HG03108 (cell line): Measurements from ENCODE around the gene LRRC10B.

Experiments used
- ATAC-seq: cut with Tn5 transposase; IDR thresholded peaks from one replicate; pipeline ENCODE4 v1.9.1; 2021; ENCODE audit warnings: moderate library complexity; ENCODE audit not compliant: unreplicated experiment

Gene LRRC10B

GRCh38 chr11:61486011-61486620 is 22.4 kb upstream of the LRRC10B start:
- no peak for ATAC-seq

- ATAC-seq: no peak
Observed at GRCh38 chr11:61486779-61487178, 21.8 kb upstream of the LRRC10B start.

- ATAC-seq: no peak
Observed at GRCh38 chr11:61487342-61488025, 21.1 kb upstream of the LRRC10B start.

- no peak for ATAC-seq
Observed at GRCh38 chr11:61488651-61489291, 19.8 kb upstream of the LRRC10B start.

- ATAC-seq: no peak
Observed at GRCh38 chr11:61489833-61490721, 18.5 kb upstream of the LRRC10B start.

- ATAC-seq: no peak
Observed at GRCh38 chr11:61491736-61492395, 16.7 kb upstream of the LRRC10B start.

- no peak for ATAC-seq
Observed at GRCh38 chr11:61494381-61494961, 14.1 kb upstream of the LRRC10B start.

- ATAC-seq: no peak
Observed at GRCh38 chr11:61495801-61496601, 12.5 kb upstream of the LRRC10B start.

GRCh38 chr11:61496602-61497400 is 11.7 kb upstream of the LRRC10B start:
- ATAC-seq: no peak

GRCh38 chr11:61497473-61497872 is 11.1 kb upstream of the LRRC10B start:
- no peak for ATAC-seq

GRCh38 chr11:61497876-61498275 is 10.7 kb upstream of the LRRC10B start:
- no peak for ATAC-seq

- ATAC-seq: no peak
Observed at GRCh38 chr11:61498767-61499341, 9.7 kb upstream of the LRRC10B start.

- ATAC-seq: no peak
Observed at GRCh38 chr11:61499816-61500491, 8.6 kb upstream of the LRRC10B start.

- no peak for ATAC-seq
Observed at GRCh38 chr11:61502522-61502921, 6.0 kb upstream of the LRRC10B start.

- no peak for ATAC-seq
Observed at GRCh38 chr11:61503135-61503770, 5.3 kb upstream of the LRRC10B start.

- ATAC-seq: no peak
Observed at GRCh38 chr11:61505106-61505505, 3.4 kb upstream of the LRRC10B start.

- ATAC-seq: no peak
Observed at GRCh38 chr11:61505640-61506155, 2.9 kb upstream of the LRRC10B start.
